Endothelial cell of umbilical vein (primary cell): ENCODE measurements around the gene ENPP3.

Source experiments
- CTCF ChIP-seq, 2 donors: IDR thresholded peaks; 1 replicate in 1 of 2; 2 replicates in 1 of 2; pipeline ENCODE4 v1.5.1; 2011; ENCODE audit warnings: low read length in 2 of 2, mild to moderate bottlenecking in 2 of 2, moderate library complexity in 2 of 2, control low read depth in 1 of 2, inconsistent platforms in 1 of 2, low read depth in 1 of 2; ENCODE audit not compliant: insufficient read depth in 1 of 2; ENCODE audit errors: extremely low read depth in 1 of 2
- EZH2 ChIP-seq: IDR thresholded peaks from 2 replicates; pipeline ENCODE4 v1.6.1; 2012; ENCODE audit warnings: borderline replicate concordance, low read depth, mild to moderate bottlenecking, moderate library complexity, low read length, inconsistent platforms; ENCODE audit not compliant: severe bottlenecking
- JUN ChIP-seq: IDR thresholded peaks from 2 replicates; pipeline ENCODE4 v1.6.1; 2011; ENCODE audit warnings: borderline replicate concordance, low read depth; ENCODE audit not compliant: insufficient read length, insufficient read depth
- MYC ChIP-seq: IDR thresholded peaks from one replicate; pipeline ENCODE4 v1.6.1; 2011; ENCODE audit warnings: mild to moderate bottlenecking, low read depth, low read length
- POLR2A ChIP-seq: IDR thresholded peaks from 2 replicates; pipeline ENCODE4 v1.6.1; 2012; ENCODE audit warnings: low read depth, mild to moderate bottlenecking, control low read depth, low read length
- POLR2AphosphoS5 ChIP-seq: IDR thresholded peaks from 2 replicates; pipeline ENCODE4 v1.6.1; 2012; ENCODE audit warnings: low read depth, mild to moderate bottlenecking, control low read depth, low read length, moderate library complexity; ENCODE audit not compliant: insufficient read depth
- TF ChIP-seq, protein P1 (sequence below): IDR thresholded peaks from 2 replicates; pipeline ENCODE4 v1.6.1; 2011; ENCODE audit not compliant: insufficient read depth, insufficient read length

DNA sequence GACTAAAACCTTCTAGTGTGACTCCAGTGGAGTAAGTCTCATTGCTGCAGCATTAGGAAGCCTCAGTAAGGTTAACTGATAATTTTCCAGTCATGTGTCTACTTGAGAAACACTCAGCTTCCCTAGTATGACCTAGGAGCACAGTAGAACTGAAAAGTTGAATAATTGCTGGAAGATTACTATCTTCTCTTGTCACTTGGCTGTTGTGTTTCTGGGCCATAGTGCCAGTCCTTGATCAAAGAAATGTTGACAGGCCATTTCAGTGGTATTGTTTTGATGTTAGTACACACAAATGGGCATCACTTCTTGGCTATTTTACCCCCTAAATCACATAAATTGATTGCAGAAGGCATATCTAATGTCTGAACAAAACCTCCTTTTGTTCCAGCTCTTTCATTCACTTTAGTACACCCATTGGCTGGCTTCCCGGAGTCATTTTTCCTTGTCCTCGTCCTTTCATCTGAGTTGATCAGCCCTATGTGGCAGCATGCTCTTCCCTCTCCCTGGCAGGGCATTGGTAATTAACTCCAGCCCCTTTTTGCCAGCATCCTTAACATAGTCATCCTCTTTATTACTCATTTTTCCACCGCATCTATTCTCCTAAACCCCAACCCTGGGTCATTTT is 6.0 kb downstream of the ENPP3 start:
- no peak for TF ChIP-seq EZH2
- TF ChIP-seq, protein P1, sequence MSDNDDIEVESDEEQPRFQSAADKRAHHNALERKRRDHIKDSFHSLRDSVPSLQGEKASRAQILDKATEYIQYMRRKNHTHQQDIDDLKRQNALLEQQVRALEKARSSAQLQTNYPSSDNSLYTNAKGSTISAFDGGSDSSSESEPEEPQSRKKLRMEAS: no peak
- TF ChIP-seq POLR2A: no peak
- TF ChIP-seq CTCF (IDR thresholded peaks at IDR 0.05; ENCODE audit: extremely low read depth in 1 of 2, insufficient read depth in 1 of 2, low read depth in 1 of 2, low read length in 2 of 2): no peak
- TF ChIP-seq POLR2AphosphoS5: no peak
- no peak for TF ChIP-seq JUN
- TF ChIP-seq MYC: no peak
